Measurements from ENCODE around the gene RCOR3.
"Not testable (repeated sequence)": the region's sequence is repeated elsewhere in the genome, so short reads cannot be mapped to it uniquely, and the experiment has no call there.

Gene RCOR3

GRCh38 chr1:211260141-211261107 is 1.3 kb downstream of the RCOR3 start:
- DNase-seq: peak; percentile 77 to 78

GRCh38 chr1:211261229-211261628 is 2.1 kb downstream of the RCOR3 start:
- DNase-seq: no peak

- not testable (repeated sequence) for DNase-seq
These were observed 3.9 kb downstream of the RCOR3 start for GRCh38 chr1:211263022-211263421.

- DNase-seq: no peak
These were observed 8.2 kb downstream of the RCOR3 start for GRCh38 chr1:211267204-211267857.

GRCh38 chr1:211279340-211279739 is 20.2 kb downstream of the RCOR3 start:
- no peak for DNase-seq

- DNase-seq: no peak
These were observed 21.7 kb downstream of the RCOR3 start for GRCh38 chr1:211280910-211281309.

GRCh38 chr1:211281320-211282022 is 22.3 kb downstream of the RCOR3 start:
- no peak for DNase-seq

GRCh38 chr1:211282023-211282373 is 22.8 kb downstream of the RCOR3 start:
- no peak for DNase-seq

GRCh38 chr1:211285196-211285595 is 26.0 kb downstream of the RCOR3 start:
- DNase-seq: no peak

- no peak for DNase-seq
These were observed 28.1 kb downstream of the RCOR3 start for GRCh38 chr1:211287218-211287617.

- no peak for DNase-seq
These were observed 33.2 kb downstream of the RCOR3 start for GRCh38 chr1:211292411-211292810.

GRCh38 chr1:211296396-211296795 is 37.2 kb downstream of the RCOR3 start:
- no peak for DNase-seq

GRCh38 chr1:211305044-211305443 is 45.9 kb downstream of the RCOR3 start:
- no peak for DNase-seq

- DNase-seq: no peak
These were observed 50.5 kb downstream of the RCOR3 start for GRCh38 chr1:211309617-211310016.

- no peak for DNase-seq
These were observed 54.2 kb downstream of the RCOR3 start for GRCh38 chr1:211313392-211313791.

- DNase-seq: no peak
These were observed 59.6 kb downstream of the RCOR3 start for GRCh38 chr1:211318576-211319280.

GRCh38 chr1:211319892-211320291 is 60.7 kb downstream of the RCOR3 start:
- DNase-seq: no peak

GRCh38 chr1:211320980-211321379 is 61.8 kb downstream of the RCOR3 start:
- DNase-seq: no peak

- not testable (repeated sequence) for DNase-seq
These were observed 62.5 kb downstream of the RCOR3 start for GRCh38 chr1:211321646-211322045.

- DNase-seq: peak; percentile 50 to 53
These were observed 64.2 kb downstream of the RCOR3 start for GRCh38 chr1:211323156-211324063.

GRCh38 chr1:211324992-211325775 is 66.0 kb downstream of the RCOR3 start:
- DNase-seq: no peak

All from SHP77 (cell line).